GOT3 (cell line): ENCODE measurements around the gene BRD9.
"Not testable (repeated sequence)": the region's sequence is repeated elsewhere in the genome, so short reads cannot be mapped to it uniquely, and the experiment has no call there.

Experiments used
- DNase-seq: peaks from one replicate; lab custom pipeline; 2025; ENCODE audit warnings: mixed read lengths; lab: John Stamatoyannopoulos, UW

BRD9 gene

DNA sequence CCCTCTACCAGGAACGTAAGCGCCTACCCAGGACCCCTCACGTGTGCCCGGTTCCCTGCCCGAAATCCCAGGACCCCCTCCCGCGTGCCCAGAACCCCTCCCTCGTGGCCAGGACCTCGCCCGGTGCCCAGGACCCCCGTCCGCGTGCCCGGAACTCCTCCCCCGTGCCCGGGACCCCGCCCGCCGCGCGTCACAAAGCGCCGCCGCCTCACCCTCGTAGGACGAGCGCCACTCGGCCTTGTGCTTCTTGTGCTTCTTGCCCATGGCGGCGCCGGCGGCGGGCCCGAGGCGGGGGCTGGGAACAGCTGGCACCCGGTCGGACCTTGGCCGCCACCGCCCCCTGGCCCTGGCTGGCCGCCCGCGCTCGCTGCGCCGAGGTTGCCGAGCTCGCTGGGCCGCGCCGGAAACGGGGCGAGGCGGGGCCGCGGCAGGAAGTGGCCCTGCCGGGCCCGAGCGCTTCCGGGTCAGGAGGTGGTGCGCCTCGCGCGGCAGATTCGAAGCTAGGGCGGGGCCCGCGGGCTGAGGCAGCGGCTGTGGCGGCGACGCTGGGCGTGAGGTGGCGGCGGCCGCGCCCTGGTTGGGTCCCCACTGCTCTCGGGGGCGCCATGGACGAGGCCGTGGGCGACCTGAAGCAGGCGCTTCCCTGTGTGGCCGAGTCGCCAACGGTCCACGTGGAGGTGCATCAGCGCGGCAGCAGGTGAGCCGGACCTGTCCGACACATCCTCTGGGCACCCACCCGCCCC lies at the start of gene BRD9, which contains the start of gene TRIP13:
Gene BRD9 (minus strand): TSS at position 408 of the 743 bp plus-strand sequence. CDS start 144 bp downstream, at position 264.
Gene TRIP13 (plus strand): TSS at position 491 of the 743 bp plus-strand sequence. CDS start 115 bp downstream, at position 606.
- peak; percentile 53 for DNase-seq

DNA sequence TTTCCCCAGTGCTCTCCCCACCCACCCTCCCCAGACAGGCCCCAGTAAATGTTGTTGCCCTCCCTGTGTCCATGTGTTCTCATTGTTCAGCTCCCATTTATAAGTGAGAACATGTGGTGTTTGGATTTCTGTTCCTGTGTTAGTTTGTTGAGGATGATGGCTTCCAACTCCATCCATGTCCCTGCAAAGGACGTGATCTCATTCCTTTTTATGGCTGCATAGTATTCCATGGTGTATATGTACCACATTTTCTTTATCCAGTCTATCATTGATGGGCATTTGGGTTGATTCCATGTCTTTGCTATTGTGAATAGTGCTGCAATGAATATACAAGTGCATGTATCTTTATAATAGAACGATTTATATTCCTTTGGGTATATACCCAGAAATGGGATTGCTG lies 48.1 kb upstream of the BRD9 start:
- not testable (repeated sequence) for DNase-seq

DNA sequence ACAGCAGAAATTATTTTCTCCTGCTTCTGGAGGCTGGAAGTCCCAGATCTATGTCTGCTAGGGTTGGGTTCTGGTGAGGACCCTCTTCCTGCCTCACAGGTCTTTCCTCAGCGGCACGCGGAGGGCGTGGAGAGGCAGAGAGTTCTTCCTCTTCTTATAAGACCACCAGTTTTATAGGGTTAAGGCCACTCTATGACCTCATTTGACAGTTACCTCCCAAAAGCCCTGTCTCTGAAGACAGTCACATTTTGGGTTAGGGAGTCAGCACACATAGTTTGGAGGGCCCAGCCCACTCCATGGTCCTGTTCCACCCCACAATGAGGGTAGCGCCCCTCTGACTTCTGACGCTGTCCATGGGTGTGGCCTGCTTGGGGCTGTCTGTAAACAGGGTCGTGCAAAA lies 46.8 kb upstream of the BRD9 start:
- no peak for DNase-seq

DNA sequence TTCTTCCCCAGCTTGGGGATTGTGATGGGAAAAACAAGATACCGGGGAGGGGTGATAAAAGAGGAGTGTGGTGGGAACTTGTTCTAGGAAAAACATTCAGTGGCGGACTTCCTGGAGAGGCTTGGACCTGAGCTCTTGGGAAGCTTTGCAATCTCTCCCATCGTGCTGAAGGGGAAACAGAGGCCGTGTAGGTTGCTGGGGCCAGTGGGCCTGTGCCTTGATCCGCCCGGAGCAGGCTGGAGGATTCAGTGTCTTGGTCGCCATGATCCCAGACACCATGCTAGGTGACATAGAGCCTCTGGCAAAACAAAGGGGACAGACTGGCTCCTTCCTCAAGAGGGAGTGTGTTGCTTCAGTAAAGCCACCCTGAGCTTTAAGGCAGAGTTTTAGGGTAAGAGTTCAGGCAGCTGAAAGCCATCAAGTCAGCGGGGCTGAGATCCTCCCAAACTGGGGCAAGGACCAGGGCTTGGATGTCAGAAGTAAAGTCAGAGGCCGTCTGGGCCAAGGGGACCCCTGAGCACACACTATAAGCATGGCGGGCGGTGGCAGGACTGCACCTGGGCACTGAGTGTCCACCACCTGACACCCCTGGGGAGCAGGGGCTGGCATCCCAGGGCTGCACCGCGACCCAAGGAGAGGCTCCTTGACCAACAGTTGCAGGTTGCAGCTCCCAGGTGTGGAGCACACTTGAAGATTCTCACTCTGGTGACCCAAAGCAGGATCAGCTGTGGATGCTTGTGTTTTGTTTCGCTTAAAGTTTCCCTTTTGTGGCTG lies 44.7 kb upstream of the BRD9 start:
- no peak for DNase-seq

DNA sequence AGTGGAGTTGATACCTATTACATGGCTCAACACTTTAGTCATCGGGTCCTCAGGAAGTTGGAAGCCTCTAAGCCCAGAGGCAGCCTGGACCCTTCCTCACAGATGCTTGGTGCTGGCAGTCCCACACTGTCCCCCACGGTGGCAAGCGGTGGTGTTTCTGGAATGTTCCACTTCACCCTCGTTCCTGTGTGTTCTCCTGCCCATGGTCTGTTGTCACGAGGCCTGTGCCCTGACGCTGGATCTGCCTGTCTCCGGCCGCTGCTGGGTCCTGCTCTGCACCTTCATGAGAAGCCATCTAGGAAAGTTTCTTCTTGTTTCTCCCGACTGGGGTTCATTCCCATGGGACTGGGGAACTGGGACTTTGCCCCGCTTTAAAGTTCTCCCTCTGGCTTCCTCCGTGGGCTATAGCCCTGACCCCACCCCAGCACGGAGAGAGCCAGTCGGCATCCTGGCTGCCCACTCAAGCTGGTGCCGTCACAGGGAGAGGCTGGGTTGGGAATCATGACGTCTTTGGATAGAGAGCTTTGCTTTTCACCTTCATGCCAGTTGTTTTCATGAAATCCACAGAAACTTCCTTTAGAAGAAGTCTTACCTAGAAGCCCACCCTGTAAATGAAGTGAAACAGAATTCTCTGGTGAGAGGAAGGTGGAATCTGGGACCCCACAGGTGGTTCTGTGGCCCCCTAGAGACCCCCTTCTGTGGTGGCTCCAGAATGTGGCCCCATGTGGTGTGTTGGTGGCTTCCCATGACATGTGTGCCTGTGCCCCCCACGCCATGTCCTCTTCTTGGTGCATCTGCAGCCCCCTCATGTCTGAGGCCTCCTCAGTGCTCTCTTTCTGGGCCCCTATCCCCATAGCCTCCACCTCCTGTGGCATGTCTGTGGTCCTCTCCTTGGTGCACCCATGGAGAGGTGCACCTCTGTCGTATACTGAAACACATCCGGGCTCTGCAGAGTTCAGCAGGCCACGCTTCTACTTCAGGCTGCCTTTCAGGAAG lies 43.8 kb upstream of the BRD9 start:
- DNase-seq, result no peak

GRCh38 chr5:935510-936084 lies 43.0 kb upstream of the BRD9 start:
- no peak for DNase-seq

GRCh38 chr5:934381-934967 lies 41.9 kb upstream of the BRD9 start:
- DNase-seq, result not testable (repeated sequence)

DNA sequence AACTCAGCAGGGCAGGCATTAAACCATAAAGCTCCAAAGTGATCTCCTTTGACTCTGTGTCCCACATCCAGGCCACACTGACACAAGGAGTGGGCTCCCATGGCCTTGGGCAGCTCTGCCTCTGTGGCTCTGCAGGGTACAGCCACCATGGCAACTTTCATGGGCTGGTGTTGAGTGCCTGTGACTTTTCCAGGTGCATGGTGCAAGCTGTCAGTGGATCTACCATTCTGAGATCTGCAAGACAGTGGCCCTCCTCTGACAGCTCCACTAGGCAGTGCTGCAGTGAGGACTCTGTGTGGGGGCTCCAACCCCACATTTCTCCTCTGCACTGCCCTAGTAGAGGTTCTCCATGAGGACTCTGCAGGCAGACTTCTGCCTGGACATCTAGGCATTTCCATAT lies 41.4 kb upstream of the BRD9 start:
- DNase-seq, result not testable (repeated sequence)

- DNase-seq, result no peak
Measured at GRCh38 chr5:933251-933861, 40.8 kb upstream of the BRD9 start.

GRCh38 chr5:932628-933250 lies 40.1 kb upstream of the BRD9 start:
- DNase-seq, result no peak

- DNase-seq, result no peak
Measured at GRCh38 chr5:932151-932627, 39.6 kb upstream of the BRD9 start.

GRCh38 chr5:931570-932145 lies 39.1 kb upstream of the BRD9 start:
- no peak for DNase-seq

- DNase-seq, result no peak
Measured at GRCh38 chr5:930866-931265, 38.3 kb upstream of the BRD9 start.

- DNase-seq, result no peak
Measured at GRCh38 chr5:929596-929995, 37.0 kb upstream of the BRD9 start.

- DNase-seq, result not testable (repeated sequence)
Measured at GRCh38 chr5:929182-929581, 36.6 kb upstream of the BRD9 start.

DNA sequence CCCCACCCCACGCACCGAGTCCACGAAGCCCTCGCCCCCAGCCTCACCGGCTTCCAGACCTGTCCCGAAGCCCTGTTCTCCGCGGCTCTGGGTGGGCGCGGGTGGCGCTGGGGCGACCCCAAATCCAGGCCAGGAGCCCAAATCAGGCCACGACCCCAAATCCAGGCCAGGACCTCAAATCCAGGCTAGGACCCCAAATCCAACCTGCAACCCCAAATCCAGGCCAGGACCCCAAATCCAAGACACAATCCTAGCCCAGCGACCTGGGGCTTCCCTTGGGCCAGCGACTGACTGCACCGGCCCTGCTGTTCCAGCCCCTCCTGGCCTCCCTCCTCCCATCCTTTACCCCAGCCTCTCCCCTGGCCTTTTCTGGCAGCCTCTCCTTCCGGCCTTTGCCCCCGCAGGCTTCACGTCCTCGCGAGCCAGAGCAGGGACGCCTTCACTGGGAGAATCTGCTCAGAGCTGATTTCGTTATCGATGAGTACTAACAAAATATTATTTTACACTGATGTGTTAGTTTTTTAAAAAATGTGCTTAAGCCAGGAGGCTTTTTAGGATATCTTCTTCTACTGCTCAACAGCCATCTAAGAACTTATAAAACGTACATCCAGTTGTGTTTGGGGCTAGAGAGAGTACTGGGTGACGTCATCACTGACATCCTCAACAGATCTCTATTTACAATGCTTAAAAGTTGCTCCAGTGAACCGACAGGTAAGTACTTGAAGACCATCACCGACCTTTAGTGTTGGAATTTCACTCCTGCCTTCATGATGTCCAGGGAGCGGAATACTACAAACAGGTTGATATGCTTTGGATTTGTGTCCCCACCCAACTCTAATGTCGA lies 34.8 kb upstream of the BRD9 start:
- no peak for DNase-seq

- no peak for DNase-seq
Measured at GRCh38 chr5:926417-927171, 34.0 kb upstream of the BRD9 start.

GRCh38 chr5:923281-923873 lies 30.8 kb upstream of the BRD9 start:
- DNase-seq, result no peak
